Caco-2 (cell line): Measurements from ENCODE around the gene HSPB9. TPM values are rescaled to one million over a fixed set of nuclear protein-coding genes. Genes with fewer than 3 reads are reported as not detected.

ENCODE experiments used
- BruUV-seq: library from RNA; stranded (reverse); fragments of 400-500 nt; replicated peaks from 2 replicates; lab custom pipeline; 2021; lab: Mats Ljungman, UMichigan
- CTCF ChIA-PET: fragments of 300-600 bp; sonication (Branson Sonifier 250); formaldehyde crosslinking; loops from one replicate; lab custom pipeline; 2022; ENCODE audit warnings: antibody characterized with exemption; lab: Charles Lee
- POLR2A ChIA-PET: fragments of 300-600 bp; sonication (Branson Sonifier 250); formaldehyde crosslinking; loops from one replicate; lab custom pipeline; 2022; ENCODE audit warnings: antibody characterized with exemption; lab: Charles Lee
- DNase-seq, 2 experiments: peaks; one replicate each; pipeline versions ENCODE4 v3.0.0 to v3.0.0-alpha.2; 2020 to 2022
- H3K27me3 ChIP-seq: replicated peaks from 2 replicates; pipeline ENCODE4 v1.6.0; 2011; ENCODE audit warnings: low read length; ENCODE audit not compliant: control insufficient read depth, insufficient read depth
- H3K36me3 ChIP-seq: 2 replicates; pipeline ENCODE4 v1.5.1; 2011; ENCODE audit warnings: low read length; ENCODE audit not compliant: control insufficient read depth, insufficient read depth
- H3K4me1 ChIP-seq: fragments of 250-450 bp; sonication (Bioruptor Pico); 2 replicates; pipeline ENCODE4 v1.5.1; 2020; ENCODE audit warnings: mild to moderate bottlenecking
- H3K4me3 ChIP-seq: 2 replicates; pipeline ENCODE4 v1.5.1; 2011; ENCODE audit warnings: low read depth, mild to moderate bottlenecking, control low read depth, low read length
- H3K9me3 ChIP-seq: fragments of 250-450 bp; sonication (Bioruptor Pico); 2 replicates; pipeline ENCODE4 v1.5.1; 2020; ENCODE audit warnings: mild to moderate bottlenecking, moderate library complexity
- H3K27ac Mint-ChIP-seq: one replicate; pipeline ENCODE4 v1.8.0; 2022; ENCODE audit warnings: mixed read lengths; ENCODE audit not compliant: unreplicated experiment
- H3K27me3 Mint-ChIP-seq: one replicate; pipeline ENCODE4 v1.8.0; 2022; ENCODE audit warnings: mixed read lengths; ENCODE audit not compliant: insufficient read depth, unreplicated experiment
- H3K36me3 Mint-ChIP-seq: one replicate; pipeline ENCODE4 v1.8.0; 2022; ENCODE audit warnings: mild to moderate bottlenecking, mixed read lengths; ENCODE audit not compliant: insufficient read depth, unreplicated experiment
- H3K4me1 Mint-ChIP-seq: one replicate; pipeline ENCODE4 v1.8.0; 2022; ENCODE audit warnings: low read depth, mixed read lengths; ENCODE audit not compliant: unreplicated experiment
- H3K4me3 Mint-ChIP-seq: one replicate; pipeline ENCODE4 v1.8.0; 2022; ENCODE audit warnings: mild to moderate bottlenecking, moderate library complexity, mixed read lengths; ENCODE audit not compliant: unreplicated experiment
- H3K9me3 Mint-ChIP-seq: one replicate; pipeline ENCODE4 v1.8.0; 2022; ENCODE audit warnings: mixed read lengths; ENCODE audit not compliant: unreplicated experiment
- intact Hi-C: fragments of 100-400 bp; cut with micrococcal nuclease; formaldehyde crosslinking; loops from one replicate; pipeline ENCODE4 v1.10.0; 2022; ENCODE audit not compliant: unreplicated experiment
- total RNA-seq: library from RNA; stranded (reverse); gene quantifications from 2 replicates; pipeline ENCODE4 v1.2.3, GENCODE V29; 2022
- TF ChIP-seq, protein P1 (sequence below), 2 experiments: fragments of 200-600 bp in 1 of 2; IDR thresholded peaks; 1 replicate in 1 of 2; 2 replicates in 1 of 2; pipeline versions ENCODE4 v1.5.1 to v1.8.0; 2011 to 2022; ENCODE audit warnings: antibody characterized with exemption in 1 of 2, control low read depth in 1 of 2, inconsistent platforms in 1 of 2, low read depth in 1 of 2, low read length in 1 of 2, mild to moderate bottlenecking in 1 of 2, moderate library complexity in 1 of 2; ENCODE audit not compliant: insufficient read depth in 1 of 2, severe bottlenecking in 1 of 2, unreplicated experiment in 1 of 2

HSPB9 gene
- total RNA-seq, 1 experiment from 2014 or later: not detected

- TF ChIP-seq, protein P1, sequence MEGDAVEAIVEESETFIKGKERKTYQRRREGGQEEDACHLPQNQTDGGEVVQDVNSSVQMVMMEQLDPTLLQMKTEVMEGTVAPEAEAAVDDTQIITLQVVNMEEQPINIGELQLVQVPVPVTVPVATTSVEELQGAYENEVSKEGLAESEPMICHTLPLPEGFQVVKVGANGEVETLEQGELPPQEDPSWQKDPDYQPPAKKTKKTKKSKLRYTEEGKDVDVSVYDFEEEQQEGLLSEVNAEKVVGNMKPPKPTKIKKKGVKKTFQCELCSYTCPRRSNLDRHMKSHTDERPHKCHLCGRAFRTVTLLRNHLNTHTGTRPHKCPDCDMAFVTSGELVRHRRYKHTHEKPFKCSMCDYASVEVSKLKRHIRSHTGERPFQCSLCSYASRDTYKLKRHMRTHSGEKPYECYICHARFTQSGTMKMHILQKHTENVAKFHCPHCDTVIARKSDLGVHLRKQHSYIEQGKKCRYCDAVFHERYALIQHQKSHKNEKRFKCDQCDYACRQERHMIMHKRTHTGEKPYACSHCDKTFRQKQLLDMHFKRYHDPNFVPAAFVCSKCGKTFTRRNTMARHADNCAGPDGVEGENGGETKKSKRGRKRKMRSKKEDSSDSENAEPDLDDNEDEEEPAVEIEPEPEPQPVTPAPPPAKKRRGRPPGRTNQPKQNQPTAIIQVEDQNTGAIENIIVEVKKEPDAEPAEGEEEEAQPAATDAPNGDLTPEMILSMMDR (IDR thresholded peaks at IDR 0.05; ENCODE audit: insufficient read depth in 1 of 2, low read depth in 1 of 2, low read length in 1 of 2, severe bottlenecking in 1 of 2, unreplicated experiment in 1 of 2): no peak
- H3K4me3 Mint-ChIP-seq: peak within 1 kb of the TSS; percentile 47
- Histone ChIP-seq H3K4me1 (peaks cover 8% of the 10 kb centered on the region), H3K36me3 (no peaks in the 10 kb centered on the region), H3K27me3 (0 out of 2 replicates have a peak, but pooled peaks cover 2% of the 10 kb centered on the region), H3K4me3 (peak within 1 kb of the TSS; percentile 32), H3K9me3 (no peaks in the 10 kb centered on the region)
- no TSS peak for BruUV-seq
- intact Hi-C loops: no loop called here
- H3K27ac Mint-ChIP-seq: no peak within 1 kb of the TSS
- H3K27me3 Mint-ChIP-seq: no peaks in the 10 kb centered on the region
- ChIA-PET CTCF (interaction anchor here (0.5 to 1.3 kb wide), 6 partner anchors 30 to 308 kb away, joined by 3 to 6 read pairs (median 4); partner anchors contain the start of gene DNAJC7), POLR2A (interaction anchor here (0.6 kb wide), 1 partner anchor 17 kb away, joined by 3 read pairs; no protein-coding TSS in a partner anchor)
- H3K36me3 Mint-ChIP-seq: no peaks in the 10 kb centered on the region
- H3K9me3 Mint-ChIP-seq: no peaks in the 10 kb centered on the region
- H3K4me1 Mint-ChIP-seq: no peaks in the 10 kb centered on the region
- peak in 1 of 2 experiments; percentile 51 for DNase-seq
These were observed 24.6 kb upstream of the HSPB9 start, which contains the start of gene ZNF385C for GRCh38 chr17:42097691-42098631. Gene ZNF385C (minus strand): TSS chr17:42098473. CDS start chr17:42063056, 35,417 bp downstream.

GRCh38 chr17:42098730-42099399 is 23.7 kb upstream of the HSPB9 start:
- TF ChIP-seq, protein P1 (IDR thresholded peaks at IDR 0.05; ENCODE audit: insufficient read depth in 1 of 2, low read depth in 1 of 2, low read length in 1 of 2, severe bottlenecking in 1 of 2, unreplicated experiment in 1 of 2): no peak
- Mint-ChIP-seq H3K4me3 (peak overlapping the region; percentile 39), H3K36me3 (no peaks in the 10 kb centered on the region), H3K4me1 (no peaks in the 10 kb centered on the region), H3K27me3 (no peaks in the 10 kb centered on the region), H3K9me3 (no peaks in the 10 kb centered on the region), H3K27ac (no peak overlapping the region)
- H3K36me3 ChIP-seq: no peaks in the 10 kb centered on the region
- no peak overlapping the region for H3K4me3 ChIP-seq
- no peak for DNase-seq
- BruUV-seq: no TSS peak
- H3K9me3 ChIP-seq: no peaks in the 10 kb centered on the region
- intact Hi-C loops: no loop called here
- H3K27me3 ChIP-seq: 0 out of 2 replicates have a peak, but pooled peaks cover 2% of the 10 kb centered on the region
- peaks cover 8% of the 10 kb centered on the region for H3K4me1 ChIP-seq
- POLR2A ChIA-PET: no interaction called here
- CTCF ChIA-PET: interaction anchor here (0.5 to 1.3 kb wide), 6 partner anchors 31 to 307 kb away, joined by 3 to 6 read pairs (median 4); partner anchors contain the start of gene DNAJC7
